Small intestine (tissue), 7 donors: Measurements from ENCODE around the gene AKT1S1. TPM values are rescaled to one million over a fixed set of nuclear protein-coding genes. Genes with fewer than 3 reads are reported as not detected.

Source experiments
- DNase-seq, 2 donors: peaks; one replicate each; pipeline versions ENCODE4 v3.0.0 to v3.0.0-alpha.2; 2013
- FAIRE-seq: peaks from 2 replicates; lab custom pipeline; 2012; peaks lifted over from hg19 to GRCh38; lab: Jason Lieb, UNC
- H3K27ac ChIP-seq, 3 donors: one replicate each; pipeline ENCODE4 v1.5.1; 2013; ENCODE audit warnings: low read length in 2 of 3, mild to moderate bottlenecking in 2 of 3, control low read depth in 1 of 3, inconsistent platforms in 1 of 3, low read depth in 1 of 3, moderate library complexity in 1 of 3
- H3K27me3 ChIP-seq, 3 donors: one replicate each; pipeline ENCODE4 v1.6.1; 2013; ENCODE audit warnings: low read length in 3 of 3, inconsistent platforms in 1 of 3; ENCODE audit not compliant: control insufficient read depth in 3 of 3, insufficient read depth in 3 of 3
- H3K36me3 ChIP-seq, 3 donors: one replicate each; pipeline ENCODE4 v1.6.1; 2013; ENCODE audit warnings: low read length in 3 of 3, inconsistent platforms in 1 of 3, low read depth in 1 of 3, mild to moderate bottlenecking in 1 of 3, moderate library complexity in 1 of 3; ENCODE audit not compliant: control insufficient read depth in 3 of 3, insufficient read depth in 2 of 3
- H3K4me1 ChIP-seq, 3 donors: one replicate each; pipeline ENCODE4 v1.6.1; 2013; ENCODE audit warnings: low read length in 2 of 3, inconsistent platforms in 1 of 3, low read depth in 1 of 3, mild to moderate bottlenecking in 1 of 3, moderate library complexity in 1 of 3; ENCODE audit not compliant: control insufficient read depth in 3 of 3, insufficient read depth in 2 of 3
- H3K4me3 ChIP-seq, 3 donors: one replicate each; pipeline ENCODE4 v1.5.1; 2013; ENCODE audit warnings: low read length in 3 of 3, control low read depth in 1 of 3, inconsistent platforms in 1 of 3, low read depth in 1 of 3, mild to moderate bottlenecking in 1 of 3, moderate library complexity in 1 of 3
- H3K9me3 ChIP-seq, 2 donors: one replicate each; pipeline ENCODE4 v1.6.1; 2013; ENCODE audit warnings: low read depth in 1 of 2, low read length in 1 of 2; ENCODE audit not compliant: control insufficient read depth in 2 of 2, insufficient read depth in 1 of 2
- WGBS, 3 donors: extraction: QIAGEN DNeasy Blood & Tissue Kit; methylation state at CpG; one replicate each; pipeline ENCODE4 v1.1.7; 2013; 5-methylcytosine and 5-hydroxymethylcytosine counted together
- polyA plus RNA-seq, 4 donors: library from polyadenylated mRNA; stranded (reverse) in 3 of 4; unstranded in 1 of 4; fragments of 200-250 nt in 3 of 4; fragments of 120-200 nt in 1 of 4; gene quantifications; one replicate each; pipeline versions ENCODE4 v1.2.1 to v1.2.3, GENCODE V29; 2013
- donor health status: healthy with polysubstance abuse.
- donor health status: control.
- donor health status: control.
- donor health status: Bipolar disorder and iron deficiency.
- donor health status: healthy.

Gene AKT1S1
- polyA plus RNA-seq, 4 donors = 30.6 to 54.9 (median 37.5) TPM

GRCh38 chr19:49889038-49889686, 12.0 kb upstream of the AKT1S1 start:
- Histone ChIP-seq H3K27ac (no peak overlapping the region), H3K27me3 (peaks cover 0 to 18% (median 0%) of the 10 kb centered on the region in 3 donors), H3K4me1 (peaks cover 2 to 12% (median 5%) of the 10 kb centered on the region in 3 donors), H3K9me3 (peaks cover 0 to 6% of the 10 kb centered on the region in 2 donors), H3K4me3 (no peak overlapping the region), H3K36me3 (peaks cover 7 to 34% (median 7%) of the 10 kb centered on the region in 3 donors)
- WGBS, 3 donors = 83 to 90% (median 88%) methylated on average over 23 of the region's 23 CpGs
- DNase-seq = no peak
- FAIRE-seq = no peak

DNA sequence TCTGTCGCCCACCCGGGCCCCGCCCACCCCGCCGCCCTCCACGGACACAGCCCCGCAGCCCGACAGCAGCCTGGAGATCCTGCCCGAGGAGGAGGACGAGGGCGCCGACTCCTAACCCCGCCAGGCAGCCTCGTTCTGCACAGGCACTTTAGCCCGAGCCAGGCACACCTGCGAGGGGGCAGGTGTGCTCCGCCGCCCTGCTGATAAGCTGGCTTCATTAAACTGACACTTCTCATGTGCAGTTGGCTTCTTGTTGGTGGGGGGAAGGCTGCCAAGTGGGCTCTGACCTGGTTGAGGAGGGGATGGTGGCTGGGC, 11.3 kb upstream of the AKT1S1 start:
- H3K27me3 ChIP-seq = peaks cover 0 to 18% (median 0%) of the 10 kb centered on the region in 3 donors
- H3K4me1 ChIP-seq = peaks cover 2 to 12% (median 5%) of the 10 kb centered on the region in 3 donors
- DNase-seq (peak in 1 of 2 donors; percentile 48), FAIRE-seq (no peak)
- H3K9me3 ChIP-seq = peaks cover 0 to 6% of the 10 kb centered on the region in 2 donors
- 24 to 63% (median 46%) methylated on average over 13 to 18 of the region's 18 CpGs for WGBS, 3 donors
- peaks cover 12 to 41% (median 14%) of the 10 kb centered on the region in 3 donors for H3K36me3 ChIP-seq
- no peak overlapping the region for H3K4me3 ChIP-seq
- H3K27ac ChIP-seq = no peak overlapping the region

DNA sequence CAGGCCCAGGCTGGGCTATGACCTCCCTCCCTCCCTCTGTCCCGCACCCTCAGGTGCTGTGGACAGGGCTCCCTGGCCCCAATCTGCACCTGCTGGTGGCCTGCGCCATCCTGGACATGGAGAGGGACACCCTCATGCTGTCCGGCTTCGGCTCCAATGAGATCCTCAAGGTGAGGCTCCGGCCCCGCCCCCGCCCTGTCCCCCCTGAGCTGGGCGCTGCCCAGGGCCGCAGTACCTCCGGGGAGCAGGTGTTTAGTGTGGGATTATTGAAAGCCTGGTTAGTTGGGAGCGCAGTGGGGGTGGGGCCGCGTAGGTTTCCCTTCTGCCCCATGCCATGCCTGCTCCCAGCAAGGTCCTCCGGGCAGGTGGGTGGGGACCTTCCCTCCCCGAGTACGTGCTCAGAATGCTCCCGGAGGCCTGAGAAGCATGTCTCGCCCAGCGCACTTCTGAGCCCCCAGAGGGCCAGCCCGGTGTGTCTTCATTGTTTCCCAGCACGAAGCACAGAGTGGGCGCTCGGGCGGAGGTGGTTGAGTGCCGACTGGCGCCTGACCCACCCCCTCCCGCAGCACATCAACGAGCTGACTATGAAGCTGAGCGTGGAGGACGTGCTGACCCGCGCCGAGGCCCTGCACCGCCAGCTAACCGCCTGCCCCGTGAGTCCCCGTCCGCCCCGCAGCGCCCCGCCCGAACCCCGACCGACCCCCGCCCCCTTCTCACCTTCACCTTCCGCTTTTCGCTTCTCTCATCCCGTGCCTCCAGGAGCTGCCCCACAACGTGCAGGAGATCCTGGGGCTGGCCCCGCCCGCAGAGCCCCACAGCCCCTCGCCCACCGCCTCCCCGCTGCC, 10.7 kb upstream of the AKT1S1 start:
- FAIRE-seq (no peak), DNase-seq (peak in 1 of 2 donors; percentile 34)
- H3K9me3 ChIP-seq = peaks cover 0 to 11% of the 10 kb centered on the region in 2 donors
- peaks cover 0 to 18% (median 0%) of the 10 kb centered on the region in 3 donors for H3K27me3 ChIP-seq
- WGBS, 3 donors = 16 to 63% (median 51%) methylated on average over 35 to 54 of the region's 54 CpGs
- H3K36me3 ChIP-seq = peaks cover 18 to 47% (median 20%) of the 10 kb centered on the region in 3 donors
- no peak overlapping the region for H3K27ac ChIP-seq
- peaks cover 2 to 12% (median 5%) of the 10 kb centered on the region in 3 donors for H3K4me1 ChIP-seq
- H3K4me3 ChIP-seq = peak overlapping the region in 1 of 3 donors; percentile 25

GRCh38 chr19:49887037-49887664, 10.0 kb upstream of the AKT1S1 start:
- FAIRE-seq (no peak), DNase-seq (no peak)
- peaks cover 25 to 54% (median 27%) of the 10 kb centered on the region in 3 donors for H3K36me3 ChIP-seq

DNA sequence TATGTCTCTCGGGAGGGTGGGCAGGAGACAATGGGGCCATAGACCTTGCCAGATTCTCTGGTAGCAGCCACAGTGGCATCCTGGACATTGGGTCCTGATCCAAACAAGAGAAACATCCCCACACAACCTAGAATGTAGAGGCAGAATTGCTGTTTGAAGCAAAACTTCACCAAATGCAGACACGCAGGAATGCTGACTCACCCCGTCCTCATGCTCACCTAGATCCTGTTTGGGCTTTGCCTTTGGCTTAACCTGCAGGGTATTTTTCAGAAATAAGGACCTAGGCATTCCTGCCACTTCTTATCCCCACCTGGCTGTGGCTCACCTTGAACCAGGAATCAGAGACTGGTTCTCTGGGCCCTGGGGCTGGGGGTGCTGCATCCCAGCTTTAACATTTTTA, 7.6 kb upstream of the AKT1S1 start:
- Histone ChIP-seq H3K4me1 (peaks cover under 1 to 10% (median 5%) of the 10 kb centered on the region in 3 donors), H3K4me3 (no peak overlapping the region), H3K9me3 (peaks cover 0 to 14% of the 10 kb centered on the region in 2 donors), H3K27ac (no peak overlapping the region), H3K27me3 (no peaks in the 10 kb centered on the region), H3K36me3 (peaks cover 26 to 78% (median 37%) of the 10 kb centered on the region in 3 donors)
- WGBS, 3 donors = 88 to 91% (median 89%) methylated on average over 3 of the region's 3 CpGs
- no peak for DNase-seq
- no peak for FAIRE-seq

More at GRCh38 chr19:49887037-49887664, 10.0 kb upstream of the AKT1S1 start:
- Histone ChIP-seq H3K4me3 (peak overlapping the region in 1 of 3 donors; percentile 25), H3K27ac (no peak overlapping the region), H3K4me1 (peaks cover 2 to 12% (median 5%) of the 10 kb centered on the region in 3 donors), H3K9me3 (peaks cover 0 to 16% of the 10 kb centered on the region in 2 donors), H3K27me3 (peaks cover 0 to 12% (median 0%) of the 10 kb centered on the region in 3 donors)
- WGBS, 3 donors = 46 to 64% (median 48%) methylated on average over 23 of the region's 23 CpGs

GRCh38 chr19:49884109-49884508, 7.0 kb upstream of the AKT1S1 start:
- H3K4me1 ChIP-seq = peaks cover 0 to 8% (median 5%) of the 10 kb centered on the region in 3 donors
- no peak overlapping the region for H3K27ac ChIP-seq
- H3K4me3 ChIP-seq = no peak overlapping the region
- peaks cover 26 to 81% (median 37%) of the 10 kb centered on the region in 3 donors for H3K36me3 ChIP-seq
- WGBS, 3 donors = 89 to 94% (median 91%) methylated on average over 18 of the region's 18 CpGs
- H3K27me3 ChIP-seq = no peaks in the 10 kb centered on the region
- FAIRE-seq (no peak), DNase-seq (no peak)
- peaks cover 0 to 9% of the 10 kb centered on the region in 2 donors for H3K9me3 ChIP-seq

DNA sequence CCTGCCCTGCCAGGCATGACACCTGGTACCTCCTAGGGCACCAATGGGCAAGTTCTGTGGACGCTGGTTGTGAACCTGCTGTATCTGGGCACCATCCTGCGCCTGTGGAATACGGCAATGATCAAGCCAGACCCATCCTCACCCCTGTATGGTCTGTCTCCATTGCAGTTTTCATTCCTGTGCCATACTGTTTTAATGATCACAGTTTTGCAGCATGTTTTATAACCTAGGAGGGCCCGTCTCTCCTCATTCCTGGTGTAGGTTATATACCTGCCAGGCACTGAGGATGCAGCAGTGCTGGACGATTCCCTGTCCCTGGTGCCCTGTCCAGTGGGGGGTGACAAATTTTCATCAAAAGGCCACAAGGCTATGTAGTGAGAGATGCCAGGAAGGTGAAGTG, 5.9 kb upstream of the AKT1S1 start:
- H3K4me3 ChIP-seq = no peak overlapping the region
- WGBS, 3 donors = 93 to 96% (median 96%) methylated on average over 5 of the region's 5 CpGs
- peaks cover 0 to 17% (median 5%) of the 10 kb centered on the region in 3 donors for H3K4me1 ChIP-seq
- H3K9me3 ChIP-seq = peaks cover 0 to 9% of the 10 kb centered on the region in 2 donors
- DNase-seq (no peak), FAIRE-seq (no peak)
- no peak overlapping the region for H3K27ac ChIP-seq
- no peaks in the 10 kb centered on the region for H3K27me3 ChIP-seq
- peaks cover 26 to 84% (median 37%) of the 10 kb centered on the region in 3 donors for H3K36me3 ChIP-seq

- FAIRE-seq (no peak), DNase-seq (no peak)
- WGBS, 3 donors = 96 to 97% (median 97%) methylated on average over 14 of the region's 14 CpGs
- Histone ChIP-seq H3K27me3 (no peaks in the 10 kb centered on the region), H3K36me3 (peaks cover 26 to 81% (median 37%) of the 10 kb centered on the region in 3 donors), H3K27ac (no peak overlapping the region), H3K4me3 (no peak overlapping the region), H3K9me3 (peaks cover 0 to 9% of the 10 kb centered on the region in 2 donors), H3K4me1 (peaks cover 0 to 14% (median 3%) of the 10 kb centered on the region in 3 donors)
These were observed 5.5 kb upstream of the AKT1S1 start for GRCh38 chr19:49882643-49883042.
